GM10266 (cell line): ENCODE results near the gene BCL2L13.

Source experiments
- DNase-seq: peaks from one replicate; pipeline ENCODE4 v3.0.0; 2012; ENCODE audit errors: extremely low spot score
- TF ChIP-seq, protein P1 (sequence below): IDR thresholded peaks from 2 replicates; pipeline ENCODE4 v1.5.1; 2012; ENCODE audit warnings: mild to moderate bottlenecking, low read depth; ENCODE audit not compliant: control insufficient read depth, insufficient read depth; ENCODE audit errors: missing control alignments

Gene BCL2L13

DNA sequence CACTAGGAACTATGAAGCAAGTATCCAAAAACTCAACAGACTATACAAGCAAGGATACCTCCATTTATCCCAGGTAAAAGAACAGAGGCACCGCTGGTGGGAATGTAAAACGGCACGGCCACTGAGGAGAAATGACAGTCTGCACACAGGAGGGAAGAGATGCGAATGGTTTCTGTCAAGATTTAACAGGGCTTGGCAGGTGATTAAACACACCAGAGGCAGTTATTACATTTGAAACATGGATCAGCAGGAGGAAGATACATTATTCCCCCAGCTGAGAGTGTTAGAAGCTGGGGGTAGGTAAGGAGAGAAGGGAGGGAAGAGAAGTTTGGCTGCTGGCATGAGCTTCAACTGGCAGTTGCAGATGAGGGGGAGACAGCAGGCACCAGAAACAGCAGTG is 40.2 kb upstream of the BCL2L13 start:
- no peak for DNase-seq
- TF ChIP-seq, protein P1, sequence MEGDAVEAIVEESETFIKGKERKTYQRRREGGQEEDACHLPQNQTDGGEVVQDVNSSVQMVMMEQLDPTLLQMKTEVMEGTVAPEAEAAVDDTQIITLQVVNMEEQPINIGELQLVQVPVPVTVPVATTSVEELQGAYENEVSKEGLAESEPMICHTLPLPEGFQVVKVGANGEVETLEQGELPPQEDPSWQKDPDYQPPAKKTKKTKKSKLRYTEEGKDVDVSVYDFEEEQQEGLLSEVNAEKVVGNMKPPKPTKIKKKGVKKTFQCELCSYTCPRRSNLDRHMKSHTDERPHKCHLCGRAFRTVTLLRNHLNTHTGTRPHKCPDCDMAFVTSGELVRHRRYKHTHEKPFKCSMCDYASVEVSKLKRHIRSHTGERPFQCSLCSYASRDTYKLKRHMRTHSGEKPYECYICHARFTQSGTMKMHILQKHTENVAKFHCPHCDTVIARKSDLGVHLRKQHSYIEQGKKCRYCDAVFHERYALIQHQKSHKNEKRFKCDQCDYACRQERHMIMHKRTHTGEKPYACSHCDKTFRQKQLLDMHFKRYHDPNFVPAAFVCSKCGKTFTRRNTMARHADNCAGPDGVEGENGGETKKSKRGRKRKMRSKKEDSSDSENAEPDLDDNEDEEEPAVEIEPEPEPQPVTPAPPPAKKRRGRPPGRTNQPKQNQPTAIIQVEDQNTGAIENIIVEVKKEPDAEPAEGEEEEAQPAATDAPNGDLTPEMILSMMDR: no peak

GRCh38 chr22:17601031-17601430 is 37.5 kb upstream of the BCL2L13 start:
- no peak for DNase-seq
- TF ChIP-seq, protein P1: no peak

GRCh38 chr22:17603668-17604067 is 34.9 kb upstream of the BCL2L13 start:
- TF ChIP-seq, protein P1: no peak

GRCh38 chr22:17606496-17606895 is 32.1 kb upstream of the BCL2L13 start:
- no peak for DNase-seq
- TF ChIP-seq, protein P1: no peak

More at GRCh38 chr22:17603668-17604067, 34.9 kb upstream of the BCL2L13 start:
- no peak for DNase-seq

GRCh38 chr22:17607891-17608521 is 30.6 kb upstream of the BCL2L13 start:
- TF ChIP-seq, protein P1: no peak
- DNase-seq: no peak

- DNase-seq: no peak
- TF ChIP-seq, protein P1: no peak
Observed at GRCh38 chr22:17612057-17612456, 26.5 kb upstream of the BCL2L13 start.

DNA sequence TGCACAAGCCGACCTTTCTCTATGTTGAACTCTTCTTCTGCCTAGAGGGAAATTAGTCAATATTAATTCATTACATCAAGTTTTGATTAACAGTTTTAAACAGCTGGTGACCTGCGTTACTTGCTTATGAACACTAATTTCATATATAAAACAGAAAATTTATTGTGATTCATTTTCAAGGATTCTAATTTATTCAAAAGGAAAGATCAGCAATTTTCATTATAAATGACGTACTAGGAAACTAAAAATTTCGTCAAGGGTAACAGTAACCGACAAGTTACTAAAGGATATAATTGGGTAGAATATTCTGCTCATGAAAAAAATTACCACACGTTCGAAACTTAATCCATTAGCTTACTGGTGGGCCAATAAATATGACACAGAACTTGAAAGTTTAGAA is 25.3 kb upstream of the BCL2L13 start:
- no peak for DNase-seq
- TF ChIP-seq, protein P1: no peak
